Brain microvascular endothelial cell (primary cell): Measurements from ENCODE around the gene CFAP46.
"Not testable (repeated sequence)": the region's sequence is repeated elsewhere in the genome, so short reads cannot be mapped to it uniquely, and the experiment has no call there.

Source experiments
- DNase-seq: peaks from one replicate; pipeline ENCODE4 v3.0.0-alpha.2; 2020
- H3K27ac ChIP-seq: fragments of 250-450 bp; sonication (Bioruptor Pico); 2 replicates; pipeline ENCODE4 v1.5.1; 2020; ENCODE audit warnings: mild to moderate bottlenecking, moderate library complexity
- H3K27me3 ChIP-seq: fragments of 250-450 bp; sonication (Bioruptor Pico); replicated peaks from 2 replicates; pipeline ENCODE4 v1.5.1; 2020; ENCODE audit warnings: mild to moderate bottlenecking
- H3K36me3 ChIP-seq: fragments of 250-450 bp; sonication (Bioruptor Pico); replicated peaks from 2 replicates; pipeline ENCODE4 v1.5.1; 2020; ENCODE audit warnings: mild to moderate bottlenecking
- H3K4me3 ChIP-seq: 2 replicates; pipeline ENCODE4 v1.5.1; 2011; ENCODE audit warnings: low read depth, mild to moderate bottlenecking, control low read depth, low read length, moderate library complexity
- in situ Hi-C: cut with HindIII; loops from 2 replicates; pipeline ENCODE4 v1.10.0; 2017; ENCODE audit warnings: low sequenced_read_pairs, low pct_ligation_motif_present
- TF ChIP-seq, protein P1 (sequence below): IDR thresholded peaks from 2 replicates; pipeline ENCODE4 v1.5.1; 2011; ENCODE audit warnings: low read depth, mild to moderate bottlenecking, moderate library complexity, low read length, control low read depth, inconsistent platforms; ENCODE audit errors: missing control alignments

CFAP46 gene

DNA sequence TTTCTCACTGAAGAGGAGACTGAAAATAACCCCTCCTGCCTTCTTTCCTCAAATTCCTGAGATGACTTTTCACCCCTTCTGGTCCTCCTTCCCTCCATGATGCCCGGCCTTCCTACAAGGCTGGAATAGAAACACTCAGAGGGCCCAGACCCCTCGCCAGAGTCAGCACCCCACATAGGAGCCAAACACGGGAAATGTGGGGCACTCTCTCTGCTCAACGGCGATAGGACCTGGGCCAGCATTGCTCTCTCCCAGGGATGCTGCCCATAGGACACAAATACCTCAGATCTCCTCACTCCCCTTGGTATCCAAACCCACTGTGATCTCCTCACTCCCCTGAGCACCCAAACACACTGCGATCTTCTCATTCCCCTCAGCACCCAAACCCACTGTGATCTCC is 7.4 kb downstream of the CFAP46 start:
- DNase-seq: no peak
- no peaks in the 10 kb centered on the region for H3K27me3 ChIP-seq
- no peak overlapping the region for H3K27ac ChIP-seq
- no peak overlapping the region for H3K4me3 ChIP-seq
- in situ Hi-C loops: no loop called here
- H3K36me3 ChIP-seq: no peaks in the 10 kb centered on the region
- TF ChIP-seq, protein P1, sequence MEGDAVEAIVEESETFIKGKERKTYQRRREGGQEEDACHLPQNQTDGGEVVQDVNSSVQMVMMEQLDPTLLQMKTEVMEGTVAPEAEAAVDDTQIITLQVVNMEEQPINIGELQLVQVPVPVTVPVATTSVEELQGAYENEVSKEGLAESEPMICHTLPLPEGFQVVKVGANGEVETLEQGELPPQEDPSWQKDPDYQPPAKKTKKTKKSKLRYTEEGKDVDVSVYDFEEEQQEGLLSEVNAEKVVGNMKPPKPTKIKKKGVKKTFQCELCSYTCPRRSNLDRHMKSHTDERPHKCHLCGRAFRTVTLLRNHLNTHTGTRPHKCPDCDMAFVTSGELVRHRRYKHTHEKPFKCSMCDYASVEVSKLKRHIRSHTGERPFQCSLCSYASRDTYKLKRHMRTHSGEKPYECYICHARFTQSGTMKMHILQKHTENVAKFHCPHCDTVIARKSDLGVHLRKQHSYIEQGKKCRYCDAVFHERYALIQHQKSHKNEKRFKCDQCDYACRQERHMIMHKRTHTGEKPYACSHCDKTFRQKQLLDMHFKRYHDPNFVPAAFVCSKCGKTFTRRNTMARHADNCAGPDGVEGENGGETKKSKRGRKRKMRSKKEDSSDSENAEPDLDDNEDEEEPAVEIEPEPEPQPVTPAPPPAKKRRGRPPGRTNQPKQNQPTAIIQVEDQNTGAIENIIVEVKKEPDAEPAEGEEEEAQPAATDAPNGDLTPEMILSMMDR: no peak

- DNase-seq: no peak
- in situ Hi-C loops: no loop called here
- Histone ChIP-seq H3K36me3 (no peaks in the 10 kb centered on the region), H3K27me3 (no peaks in the 10 kb centered on the region), H3K4me3 (no peak overlapping the region), H3K27ac (no peak overlapping the region)
- TF ChIP-seq, protein P1: no peak
Observed at GRCh38 chr10:132933308-132934042, 8.9 kb downstream of the CFAP46 start.

DNA sequence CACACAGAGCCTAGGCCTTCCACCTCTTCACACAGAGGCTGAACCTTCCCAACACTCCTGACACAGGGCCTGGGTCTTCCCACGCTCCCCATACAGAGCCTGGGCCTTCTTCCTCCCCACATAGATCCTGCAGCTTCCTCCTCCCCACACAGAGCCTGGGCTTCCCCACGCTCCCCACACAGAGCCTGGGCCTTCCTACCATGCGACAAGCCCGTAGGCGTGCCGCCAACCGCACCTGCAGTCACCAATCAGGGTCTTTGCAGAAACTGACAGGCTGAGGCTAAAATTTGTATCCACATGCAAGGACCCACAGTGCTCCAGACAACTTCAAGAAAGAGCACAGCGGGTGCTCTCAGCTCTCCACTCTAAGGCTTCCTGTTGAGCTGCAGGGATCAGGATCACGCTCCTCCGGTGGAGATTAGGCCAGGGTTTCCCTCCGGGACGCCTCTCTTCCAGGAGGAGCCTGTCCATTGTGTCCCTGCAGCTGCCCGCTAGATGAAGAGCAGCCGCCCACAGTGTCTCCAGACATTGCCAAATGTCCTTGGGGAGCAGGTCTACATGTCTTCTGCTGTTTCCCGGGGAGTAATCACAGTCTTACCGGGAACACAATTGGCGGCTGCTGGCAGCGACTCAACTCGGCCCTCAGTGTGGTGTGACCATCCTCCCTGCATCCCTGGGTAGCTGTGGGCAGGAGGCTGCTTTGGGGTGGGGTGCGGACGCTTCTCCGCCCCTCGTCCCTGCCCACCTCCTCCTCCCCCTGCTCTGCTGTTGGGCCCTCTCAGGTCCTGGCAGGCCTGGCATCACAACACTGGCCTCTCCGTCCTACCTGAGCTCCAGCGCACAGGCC is 9.7 kb downstream of the CFAP46 start:
- in situ Hi-C loops: no loop called here
- TF ChIP-seq, protein P1: no peak
- DNase-seq: no peak
- Histone ChIP-seq H3K36me3 (no peaks in the 10 kb centered on the region), H3K27me3 (no peaks in the 10 kb centered on the region), H3K27ac (no peak overlapping the region), H3K4me3 (no peak overlapping the region)

DNA sequence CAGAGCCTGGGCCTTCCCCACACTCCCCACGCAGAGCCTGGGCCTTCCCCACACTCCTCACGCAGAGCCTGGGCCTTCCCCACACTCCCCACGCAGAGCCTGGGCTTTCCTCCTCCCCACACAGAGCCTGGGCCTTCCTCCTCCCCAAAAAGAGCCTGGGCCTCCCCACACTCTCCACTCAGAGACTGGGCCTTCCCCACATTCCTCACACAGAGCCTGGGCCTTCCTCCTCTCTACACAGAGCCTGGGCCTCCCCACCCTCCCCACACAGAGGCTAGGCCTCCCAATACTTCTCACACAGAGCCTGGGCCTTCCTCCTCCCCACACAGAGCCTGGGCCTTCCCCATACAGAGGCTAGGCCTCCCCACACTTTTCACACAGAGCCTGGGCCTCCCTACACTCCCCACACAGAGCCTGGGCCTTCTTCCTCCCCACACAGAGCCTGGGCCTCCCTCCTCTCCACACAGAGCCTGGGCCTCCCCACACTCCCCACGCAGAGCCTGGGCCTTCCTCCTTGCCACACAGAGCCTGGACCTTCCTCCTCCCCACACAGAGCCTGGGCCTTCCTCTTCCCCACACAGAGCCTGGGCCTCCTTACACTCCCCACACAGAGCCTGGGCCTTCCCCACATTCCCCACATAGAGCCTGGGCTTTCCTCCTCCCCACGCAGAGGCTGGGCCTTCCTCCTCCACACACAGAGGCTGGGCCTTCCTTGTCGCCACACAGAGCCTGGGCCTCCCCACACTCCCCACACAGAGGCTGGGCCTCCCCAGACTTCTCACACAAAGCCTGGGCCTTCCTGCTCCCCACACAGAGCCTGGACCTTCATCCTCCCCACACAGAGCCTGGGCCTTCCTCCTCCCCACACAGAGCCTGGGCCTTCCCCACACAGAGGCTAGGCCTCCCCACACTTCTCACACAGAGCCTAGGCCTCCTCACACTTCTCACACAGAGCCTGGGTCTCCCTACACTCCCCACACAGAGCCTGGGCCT is 10.8 kb downstream of the CFAP46 start:
- in situ Hi-C loops, DNase-seq, H3K27me3 ChIP-seq, H3K27ac ChIP-seq, H3K36me3 ChIP-seq, H3K4me3 ChIP-seq: not testable (repeated sequence)

DNA sequence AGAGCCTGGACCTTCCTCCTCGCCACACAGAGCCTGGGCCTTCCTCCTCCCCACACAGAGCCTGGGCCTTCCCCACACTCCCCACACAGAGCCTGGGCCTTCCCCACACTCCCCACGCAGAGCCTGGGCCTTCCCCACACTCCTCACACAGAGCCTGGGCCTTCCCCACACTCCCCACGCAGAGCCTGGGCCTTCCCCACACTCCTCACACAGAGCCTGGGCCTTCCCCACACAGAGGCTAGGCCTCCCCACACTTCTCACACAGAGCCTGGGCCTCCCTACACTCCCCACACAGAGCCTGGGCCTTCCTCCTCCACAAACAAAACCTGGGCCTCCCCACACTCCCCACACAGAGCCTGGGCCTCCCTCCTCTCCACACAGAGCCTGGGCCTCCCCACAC is 11.7 kb downstream of the CFAP46 start:
- H3K27ac ChIP-seq, H3K4me3 ChIP-seq, DNase-seq, in situ Hi-C loops, H3K27me3 ChIP-seq, H3K36me3 ChIP-seq: not testable (repeated sequence)

DNA sequence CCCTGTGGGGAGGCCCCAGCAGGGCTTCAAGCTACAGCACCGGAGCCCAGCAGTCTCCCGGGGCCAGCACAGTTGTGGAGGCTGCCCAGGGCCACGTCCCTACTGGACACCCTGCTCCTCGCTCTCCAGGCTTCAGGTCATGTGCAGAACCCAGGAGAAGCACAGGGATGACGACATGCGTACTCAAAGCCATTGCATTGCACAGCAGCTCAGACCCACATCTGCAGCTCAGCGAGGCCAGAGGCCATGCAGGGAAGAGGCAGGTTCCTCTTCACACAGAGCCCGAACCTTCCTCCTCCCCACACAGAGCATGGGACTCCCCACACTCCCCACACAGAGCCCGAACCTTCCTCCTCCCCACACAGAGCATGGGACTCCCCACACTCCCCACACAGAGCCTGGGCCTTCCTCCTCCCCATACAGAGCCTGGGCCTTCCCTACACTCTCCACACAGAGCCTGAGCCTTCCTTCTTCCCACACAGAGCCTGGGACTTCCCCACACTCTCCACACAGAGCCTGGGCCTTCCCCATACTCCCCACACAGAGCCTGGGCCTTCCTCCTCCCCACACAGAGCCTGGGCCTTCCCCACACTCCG is 12.3 kb downstream of the CFAP46 start:
- TF ChIP-seq, protein P1: no peak
- no peak for DNase-seq
- in situ Hi-C loops: no loop called here
- Histone ChIP-seq H3K27ac (no peak overlapping the region), H3K36me3 (no peaks in the 10 kb centered on the region), H3K27me3 (no peaks in the 10 kb centered on the region), H3K4me3 (no peak overlapping the region)
